Fibroblast of peridontal ligament (primary cell): ENCODE results near the gene MED29.

ENCODE experiments used
- DNase-seq: peaks from one replicate; pipeline ENCODE4 v3.0.0-alpha.2; 2010; ENCODE audit errors: extremely low read depth

The MED29 gene

GRCh38 chr19:39397360-39398296 is 6.5 kb downstream of the MED29 start:
- DNase-seq, result peak; percentile 75

DNA sequence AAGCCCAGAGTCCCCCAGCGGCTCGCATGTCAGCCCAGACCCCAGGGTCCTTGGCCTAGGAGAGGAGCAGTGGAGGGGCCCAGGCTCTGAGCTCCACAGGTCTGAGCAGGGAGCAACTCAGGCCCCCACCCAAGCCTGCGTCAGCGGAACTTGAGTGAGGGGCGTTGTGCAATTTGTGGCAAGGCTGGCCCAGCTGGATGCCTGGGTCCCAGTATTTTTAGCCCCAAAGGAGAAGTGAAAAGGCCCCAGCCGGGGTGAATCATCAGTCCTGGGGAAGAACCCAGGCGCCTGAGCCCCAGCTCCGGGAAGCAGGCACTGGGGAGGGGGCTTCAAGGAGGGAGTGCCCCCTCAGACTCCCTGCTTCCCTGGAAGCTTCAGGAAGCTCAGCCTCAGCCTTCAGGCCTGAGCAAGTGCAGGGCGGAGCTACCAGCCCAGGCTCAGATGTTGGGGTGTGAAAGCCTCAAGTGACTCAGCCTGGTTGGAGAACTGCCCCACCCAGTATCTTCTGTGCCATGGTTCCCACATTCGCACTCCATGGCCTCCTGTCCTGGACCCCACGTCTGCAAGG is 7.2 kb downstream of the MED29 start:
- peak; percentile 83 for DNase-seq

DNA sequence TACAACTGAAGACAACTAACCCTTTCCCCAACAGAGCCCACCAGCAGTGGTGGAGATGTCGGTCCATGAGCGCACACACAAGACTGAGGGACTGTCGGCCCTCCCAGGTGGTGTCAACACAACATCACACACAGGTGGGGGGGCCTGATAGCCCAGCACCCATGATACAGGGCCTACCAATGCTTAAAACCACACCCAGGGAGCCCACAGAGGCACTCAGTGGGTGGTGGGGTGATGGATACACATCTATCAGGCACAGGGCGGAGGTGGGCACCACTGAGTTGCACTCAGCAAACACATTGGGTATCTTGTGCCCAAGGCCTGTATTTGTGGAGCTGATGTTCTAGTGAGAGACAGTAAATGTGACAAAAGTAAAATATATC is 8.5 kb downstream of the MED29 start:
- DNase-seq, result no peak

GRCh38 chr19:39400061-39400460 is 8.9 kb downstream of the MED29 start:
- no peak for DNase-seq

DNA sequence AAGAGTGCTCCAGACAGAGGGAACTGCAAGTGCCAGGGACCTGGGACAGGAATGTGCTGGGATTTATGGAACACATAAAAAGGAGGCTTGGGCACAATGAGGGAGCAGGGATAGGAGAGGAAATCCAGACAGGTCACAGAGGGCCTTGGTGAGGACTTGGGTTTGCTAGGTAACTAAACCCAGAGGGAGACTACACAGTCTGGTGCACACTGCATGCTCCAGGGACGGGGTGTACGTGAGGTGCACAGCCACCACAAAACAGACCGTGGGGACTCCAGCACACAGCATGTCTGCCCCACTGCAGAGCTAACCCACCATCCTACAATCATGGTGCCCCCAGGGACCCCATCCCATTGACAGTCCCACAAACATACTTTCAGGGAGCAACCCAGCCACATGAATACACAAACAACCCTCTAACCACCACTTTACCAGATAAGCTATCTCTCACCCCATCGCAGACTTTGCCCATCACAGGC is 9.9 kb downstream of the MED29 start:
- DNase-seq, result no peak

DNA sequence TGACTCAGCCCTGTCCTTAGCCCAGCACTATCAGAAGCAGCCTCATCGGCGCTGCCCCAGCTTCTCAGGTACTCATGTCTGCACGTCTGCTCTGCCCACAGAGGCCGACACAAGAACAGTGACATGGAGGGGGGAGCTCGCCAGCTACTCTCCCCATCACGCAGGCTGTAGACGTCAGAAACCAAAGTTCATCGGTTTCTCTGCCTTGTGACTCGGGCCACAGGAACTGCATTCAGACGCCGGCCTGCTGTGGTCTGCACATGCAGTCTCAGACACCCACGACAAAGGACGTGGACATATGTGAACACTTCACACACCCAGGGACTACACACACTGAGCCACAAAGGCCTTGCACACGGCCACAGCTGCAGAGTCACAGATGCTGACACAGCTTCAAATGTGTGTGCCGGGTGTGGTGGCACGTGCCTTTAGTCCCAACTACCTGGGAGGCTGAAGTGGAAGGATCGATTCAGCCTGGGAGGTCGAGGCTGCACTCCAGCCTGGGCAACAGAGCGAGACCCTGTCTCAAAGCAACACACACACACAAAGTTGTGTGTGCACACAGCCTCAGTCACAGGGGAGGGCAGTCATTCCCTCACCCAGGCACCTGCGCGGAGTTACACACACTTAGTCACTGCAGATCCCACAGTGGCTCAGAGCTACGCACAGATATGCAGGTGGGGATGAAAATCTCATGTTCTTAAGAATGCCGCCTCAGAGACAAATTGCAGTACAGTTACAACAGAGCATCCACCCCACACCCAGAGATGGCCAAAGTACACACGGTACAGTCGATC is 10.6 kb downstream of the MED29 start:
- peak; percentile 56 for DNase-seq

- DNase-seq, result peak; percentile 87
Observed at GRCh38 chr19:39402346-39403300, 11.4 kb downstream of the MED29 start.

DNA sequence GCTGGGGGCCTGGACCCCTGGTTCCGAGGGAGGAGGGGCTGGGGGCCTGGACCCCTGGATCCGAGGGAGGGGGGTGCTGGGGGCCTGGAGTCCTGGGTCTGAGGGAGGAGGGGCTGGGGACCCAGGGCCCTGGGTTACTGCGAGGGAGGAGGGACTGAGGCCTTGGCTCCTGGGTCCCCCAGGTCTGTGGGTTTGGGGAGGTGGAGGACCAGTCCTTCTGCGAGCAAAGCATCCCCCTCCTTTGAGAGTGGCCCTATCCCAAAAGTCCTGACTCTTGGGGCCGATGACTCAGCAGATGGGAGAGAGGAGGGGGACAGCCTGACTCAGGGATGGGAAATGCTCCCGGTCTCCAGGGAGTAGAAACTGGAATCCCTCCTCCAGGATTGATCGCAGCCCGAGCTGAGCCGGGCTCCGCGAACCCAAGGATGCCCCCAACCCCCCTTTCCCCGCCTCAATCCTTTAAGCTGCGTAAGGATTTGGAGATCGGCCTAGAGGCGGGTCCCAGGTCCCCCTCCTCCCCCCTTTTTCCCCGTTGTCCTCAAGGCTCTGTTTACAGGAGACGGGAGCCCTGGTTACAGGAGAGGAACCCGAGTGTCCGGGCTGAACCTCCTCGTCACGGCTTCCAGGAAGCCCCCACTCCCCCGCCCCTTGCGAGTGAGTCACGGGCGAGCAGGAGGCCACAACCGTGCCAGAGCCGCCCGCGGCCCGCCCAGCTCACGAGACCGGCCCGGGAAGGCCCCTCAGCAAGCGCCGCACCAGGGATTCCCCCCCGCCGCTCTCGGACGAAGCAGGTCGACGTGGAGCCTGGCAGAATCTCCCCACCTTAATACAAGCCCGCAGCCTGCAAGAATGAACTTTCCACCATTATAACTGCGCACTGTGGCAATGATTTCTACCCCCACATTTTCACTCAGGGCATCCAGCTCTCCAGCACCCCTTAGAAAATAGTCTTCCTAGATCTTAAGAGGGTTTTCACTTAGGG is 12.4 kb downstream of the MED29 start:
- peak; percentile 100 for DNase-seq

DNA sequence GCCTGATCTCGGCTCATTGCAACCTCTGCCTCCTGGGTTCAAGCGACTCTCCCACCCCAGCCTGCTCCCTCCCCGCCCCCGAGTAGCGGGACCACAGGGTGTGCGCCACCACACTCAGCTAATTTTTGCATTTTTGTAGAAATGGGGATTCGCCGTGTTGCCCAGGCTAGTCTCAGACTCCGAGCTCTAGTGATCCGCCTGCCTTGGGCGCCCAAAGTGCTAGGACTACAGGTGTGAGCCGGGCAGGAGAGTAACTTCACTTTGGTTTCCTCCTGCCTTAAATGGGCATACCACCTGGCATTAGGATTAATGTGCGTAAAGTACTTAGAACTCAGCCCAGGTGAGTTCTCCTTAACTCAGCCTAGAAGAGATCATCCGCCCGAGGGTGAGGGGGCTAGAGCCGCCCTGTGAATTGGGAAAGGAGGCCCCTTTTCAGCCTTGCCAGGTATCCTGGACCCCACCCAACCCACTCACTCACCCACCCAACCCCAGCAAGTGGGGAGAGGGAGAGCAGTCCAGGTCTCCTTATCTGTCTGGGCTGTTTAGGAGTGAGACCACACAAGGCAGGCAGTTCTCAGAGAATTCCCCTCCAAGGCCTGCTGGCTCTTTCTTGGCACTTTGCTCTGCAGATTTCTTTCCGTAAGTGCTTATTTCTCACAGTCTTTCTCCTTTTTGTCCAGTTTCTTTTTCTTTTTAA is 14.2 kb downstream of the MED29 start:
- DNase-seq, result peak; percentile 23

- no peak for DNase-seq
Observed at GRCh38 chr19:39405958-39406655, 14.9 kb downstream of the MED29 start.

- peak; percentile 89 for DNase-seq
Observed at GRCh38 chr19:39406656-39407409, 15.7 kb downstream of the MED29 start, which contains the start of gene ZFP36. Gene ZFP36, plus strand, starts transcription at chr19:39406847. Its CDS starts 58 bp downstream, at chr19:39406905.

DNA sequence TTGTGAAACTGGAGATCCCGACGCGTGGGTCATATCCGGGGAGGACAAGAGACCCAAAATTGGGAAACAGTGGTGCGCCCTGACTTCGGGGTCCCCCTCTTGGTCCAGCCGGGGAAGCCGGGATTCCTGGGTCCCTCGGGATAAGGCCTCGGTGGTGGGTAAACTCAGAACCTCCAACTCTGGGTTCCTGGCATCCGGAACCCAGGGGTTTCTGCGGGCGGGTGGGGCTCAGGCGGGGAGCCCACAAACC is 16.2 kb downstream of the MED29 start:
- no peak for DNase-seq

GRCh38 chr19:39407660-39408391 is 16.6 kb downstream of the MED29 start:
- peak; percentile 35 for DNase-seq

DNA sequence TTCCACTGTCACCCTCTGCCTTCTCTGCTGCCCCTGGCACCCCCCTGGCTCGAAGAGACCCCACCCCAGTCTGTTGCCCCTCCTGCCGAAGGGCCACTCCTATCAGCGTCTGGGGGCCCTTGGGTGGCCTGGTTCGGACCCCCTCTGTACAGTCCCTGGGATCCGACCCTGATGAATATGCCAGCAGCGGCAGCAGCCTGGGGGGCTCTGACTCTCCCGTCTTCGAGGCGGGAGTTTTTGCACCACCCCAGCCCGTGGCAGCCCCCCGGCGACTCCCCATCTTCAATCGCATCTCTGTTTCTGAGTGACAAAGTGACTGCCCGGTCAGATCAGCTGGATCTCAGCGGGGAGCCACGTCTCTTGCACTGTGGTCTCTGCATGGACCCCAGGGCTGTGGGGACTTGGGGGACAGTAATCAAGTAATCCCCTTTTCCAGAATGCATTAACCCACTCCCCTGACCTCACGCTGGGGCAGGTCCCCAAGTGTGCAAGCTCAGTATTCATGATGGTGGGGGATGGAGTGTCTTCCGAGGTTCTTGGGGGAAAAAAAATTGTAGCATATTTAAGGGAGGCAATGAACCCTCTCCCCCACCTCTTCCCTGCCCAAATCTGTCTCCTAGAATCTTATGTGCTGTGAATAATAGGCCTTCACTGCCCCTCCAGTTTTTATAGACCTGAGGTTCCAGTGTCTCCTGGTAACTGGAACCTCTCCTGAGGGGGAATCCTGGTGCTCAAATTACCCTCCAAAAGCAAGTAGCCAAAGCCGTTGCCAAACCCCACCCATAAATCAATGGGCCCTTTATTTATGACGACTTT is 17.4 kb downstream of the MED29 start:
- DNase-seq, result peak; percentile 41

- DNase-seq, result no peak
Observed at GRCh38 chr19:39409208-39410016, 18.2 kb downstream of the MED29 start.
